ENCODE data around the gene MYO7B. TPM values are rescaled to one million over a fixed set of nuclear protein-coding genes. Genes with fewer than 3 reads are reported as not detected.
A peak's percentile ranks its signal among the peaks of the same experiment; 100 is the strongest.

MYO7B gene
- 0.05 and 0.39 TPM in 2 replicates for total RNA-seq (2022)
- Bru-seq, nascent RNA: percentile 11 among the genes with signal in this experiment
- BruChase-seq, experiment 1, labeled RNA remaining after a 6-hour chase: percentile 6 among the genes with signal in this experiment
- not detected for BruChase-seq, experiment 2, labeled RNA remaining after a 2-hour chase
- long read RNA-seq: 0 reads

GRCh38 chr2:127535422-127535901 is at the start of gene MYO7B:
MYO7B (plus strand) TSS chr2:127535683; CDS start chr2:127559723, 24,040 bp downstream.
- Mint-ChIP-seq H3K9me3 (ENCODE audit: low read depth, unreplicated experiment) (no peaks in the 10 kb centered on the region), H3K27ac (ENCODE audit: unreplicated experiment) (no peak within 1 kb of the TSS), H3K4me1 (ENCODE audit: low read depth, unreplicated experiment) (peaks cover 4% of the 10 kb centered on the region), H3K27me3 (ENCODE audit: unreplicated experiment) (peaks cover 37% of the 10 kb centered on the region), H3K36me3 (ENCODE audit: insufficient read depth, unreplicated experiment) (no peaks in the 10 kb centered on the region), H3K4me3 (ENCODE audit: low read depth, unreplicated experiment) (no peak within 1 kb of the TSS)
- CTCF ChIA-PET: interaction anchor here (0.5 to 0.7 kb wide), 2 partner anchors 9 to 185 kb away, joined by 4 to 5 read pairs; no protein-coding TSS in a partner anchor
- TF ChIP-seq CTCF (IDR thresholded peaks at IDR 0.05; ENCODE audit: unreplicated experiment): no peak
- intact Hi-C loops (cut with micrococcal nuclease; ENCODE audit: unreplicated experiment): no loop called here
- DNase-seq: no peak
- no TSS peak for BruUV-seq (replicated peaks)

- intact Hi-C loops (cut with micrococcal nuclease; ENCODE audit: unreplicated experiment): no loop called here
- no peak for DNase-seq
- Mint-ChIP-seq H3K4me3 (ENCODE audit: low read depth, unreplicated experiment) (no peak overlapping the region), H3K4me1 (ENCODE audit: low read depth, unreplicated experiment) (no peaks in the 10 kb centered on the region), H3K9me3 (ENCODE audit: low read depth, unreplicated experiment) (no peaks in the 10 kb centered on the region), H3K27me3 (ENCODE audit: unreplicated experiment) (no peaks in the 10 kb centered on the region), H3K36me3 (ENCODE audit: insufficient read depth, unreplicated experiment) (peaks cover 47% of the 10 kb centered on the region), H3K27ac (ENCODE audit: unreplicated experiment) (no peak overlapping the region)
- TF ChIP-seq CTCF (IDR thresholded peaks at IDR 0.05; ENCODE audit: unreplicated experiment): no peak
- no TSS peak for BruUV-seq (replicated peaks)
- CTCF ChIA-PET: interaction anchor here (0.5 kb wide), 1 partner anchor 20 kb away, joined by 3 read pairs; no protein-coding TSS in a partner anchor
Measured at GRCh38 chr2:127485694-127486071, 49.8 kb upstream of the MYO7B start.

GRCh38 chr2:127486247-127487058 is 49.0 kb upstream of the MYO7B start:
- DNase-seq: no peak
- Mint-ChIP-seq H3K27me3 (ENCODE audit: unreplicated experiment) (no peaks in the 10 kb centered on the region), H3K4me3 (ENCODE audit: low read depth, unreplicated experiment) (no peak overlapping the region), H3K9me3 (ENCODE audit: low read depth, unreplicated experiment) (no peaks in the 10 kb centered on the region), H3K4me1 (ENCODE audit: low read depth, unreplicated experiment) (no peaks in the 10 kb centered on the region), H3K27ac (ENCODE audit: unreplicated experiment) (no peak overlapping the region), H3K36me3 (ENCODE audit: insufficient read depth, unreplicated experiment) (peaks cover 50% of the 10 kb centered on the region)
- CTCF ChIA-PET: no interaction called here
- no peak for TF ChIP-seq CTCF (IDR thresholded peaks at IDR 0.05; ENCODE audit: unreplicated experiment)
- BruUV-seq (replicated peaks): no TSS peak
- intact Hi-C loops (cut with micrococcal nuclease; ENCODE audit: unreplicated experiment): no loop called here

GRCh38 chr2:127490283-127490682 is 45.2 kb upstream of the MYO7B start:
- no peak for TF ChIP-seq CTCF (IDR thresholded peaks at IDR 0.05; ENCODE audit: unreplicated experiment)
- intact Hi-C loops (cut with micrococcal nuclease; ENCODE audit: unreplicated experiment): no loop called here
- Mint-ChIP-seq H3K4me3 (ENCODE audit: low read depth, unreplicated experiment) (no peak overlapping the region), H3K27me3 (ENCODE audit: unreplicated experiment) (no peaks in the 10 kb centered on the region), H3K27ac (ENCODE audit: unreplicated experiment) (no peak overlapping the region), H3K4me1 (ENCODE audit: low read depth, unreplicated experiment) (no peaks in the 10 kb centered on the region), H3K36me3 (ENCODE audit: insufficient read depth, unreplicated experiment) (peaks cover 58% of the 10 kb centered on the region), H3K9me3 (ENCODE audit: low read depth, unreplicated experiment) (no peaks in the 10 kb centered on the region)
- DNase-seq: no peak
- no TSS peak for BruUV-seq (replicated peaks)
- CTCF ChIA-PET: no interaction called here

Data from Calu3 (cell line).